Activated T-cell treated with anti-CD3 and anti-CD28 coated beads, Interleukin-2, amount 50 U/mL, for 1 hour (primary cell): Measurements from ENCODE around the gene ADAM33.

ENCODE experiments used
- DNase-seq: peaks from one replicate; pipeline ENCODE4 v3.0.0-alpha.2; 2020

The ADAM33 gene, protein sequence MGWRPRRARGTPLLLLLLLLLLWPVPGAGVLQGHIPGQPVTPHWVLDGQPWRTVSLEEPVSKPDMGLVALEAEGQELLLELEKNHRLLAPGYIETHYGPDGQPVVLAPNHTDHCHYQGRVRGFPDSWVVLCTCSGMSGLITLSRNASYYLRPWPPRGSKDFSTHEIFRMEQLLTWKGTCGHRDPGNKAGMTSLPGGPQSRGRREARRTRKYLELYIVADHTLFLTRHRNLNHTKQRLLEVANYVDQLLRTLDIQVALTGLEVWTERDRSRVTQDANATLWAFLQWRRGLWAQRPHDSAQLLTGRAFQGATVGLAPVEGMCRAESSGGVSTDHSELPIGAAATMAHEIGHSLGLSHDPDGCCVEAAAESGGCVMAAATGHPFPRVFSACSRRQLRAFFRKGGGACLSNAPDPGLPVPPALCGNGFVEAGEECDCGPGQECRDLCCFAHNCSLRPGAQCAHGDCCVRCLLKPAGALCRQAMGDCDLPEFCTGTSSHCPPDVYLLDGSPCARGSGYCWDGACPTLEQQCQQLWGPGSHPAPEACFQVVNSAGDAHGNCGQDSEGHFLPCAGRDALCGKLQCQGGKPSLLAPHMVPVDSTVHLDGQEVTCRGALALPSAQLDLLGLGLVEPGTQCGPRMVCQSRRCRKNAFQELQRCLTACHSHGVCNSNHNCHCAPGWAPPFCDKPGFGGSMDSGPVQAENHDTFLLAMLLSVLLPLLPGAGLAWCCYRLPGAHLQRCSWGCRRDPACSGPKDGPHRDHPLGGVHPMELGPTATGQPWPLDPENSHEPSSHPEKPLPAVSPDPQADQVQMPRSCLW

DNA sequence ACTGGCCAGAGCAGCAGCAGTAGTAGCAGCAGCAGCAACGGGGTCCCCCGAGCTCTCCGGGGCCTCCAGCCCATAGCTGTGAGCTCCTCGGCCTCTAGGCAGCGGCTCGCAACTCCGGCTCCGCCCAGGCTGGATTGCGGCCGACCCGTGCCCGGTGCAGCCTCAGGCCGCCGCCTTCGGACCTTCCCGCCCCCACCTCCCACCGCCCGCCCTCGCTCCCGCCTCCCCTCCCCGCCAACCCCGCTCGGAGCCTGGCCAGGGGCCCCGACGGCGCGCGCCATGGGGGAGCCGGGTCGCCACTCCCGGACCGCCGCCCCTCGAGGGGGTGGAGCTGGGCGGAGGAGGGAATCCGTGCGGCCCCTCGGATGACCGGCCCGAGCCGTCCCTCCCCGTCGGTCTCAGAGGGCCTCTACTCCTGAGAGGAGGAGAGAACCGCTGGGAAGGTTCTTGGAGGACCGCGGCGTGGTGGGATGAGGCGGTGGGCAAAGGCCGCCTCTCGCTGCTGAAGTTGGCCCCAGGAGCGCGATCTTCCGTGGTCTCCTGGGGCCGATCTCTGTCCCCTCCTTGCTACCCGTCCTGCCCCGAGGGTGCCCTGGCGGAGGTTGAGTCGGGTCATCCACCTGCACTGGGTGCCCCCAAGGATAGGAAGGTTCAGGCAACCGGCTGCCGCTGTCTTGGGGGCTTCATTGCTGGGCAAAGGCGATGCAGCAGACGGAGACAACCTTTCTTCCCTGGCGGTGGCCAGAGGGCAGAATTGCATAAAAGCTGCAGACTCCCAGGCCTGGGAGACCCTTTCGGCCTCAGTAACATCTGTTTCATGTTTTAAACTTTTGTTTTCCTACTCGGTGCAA is at the start of gene ADAM33:
Gene ADAM33, minus strand, starts transcription at position 80 of the 851 bp plus-strand sequence. Its CDS starts 6 bp downstream, at position 74.
- no peak for DNase-seq

DNA sequence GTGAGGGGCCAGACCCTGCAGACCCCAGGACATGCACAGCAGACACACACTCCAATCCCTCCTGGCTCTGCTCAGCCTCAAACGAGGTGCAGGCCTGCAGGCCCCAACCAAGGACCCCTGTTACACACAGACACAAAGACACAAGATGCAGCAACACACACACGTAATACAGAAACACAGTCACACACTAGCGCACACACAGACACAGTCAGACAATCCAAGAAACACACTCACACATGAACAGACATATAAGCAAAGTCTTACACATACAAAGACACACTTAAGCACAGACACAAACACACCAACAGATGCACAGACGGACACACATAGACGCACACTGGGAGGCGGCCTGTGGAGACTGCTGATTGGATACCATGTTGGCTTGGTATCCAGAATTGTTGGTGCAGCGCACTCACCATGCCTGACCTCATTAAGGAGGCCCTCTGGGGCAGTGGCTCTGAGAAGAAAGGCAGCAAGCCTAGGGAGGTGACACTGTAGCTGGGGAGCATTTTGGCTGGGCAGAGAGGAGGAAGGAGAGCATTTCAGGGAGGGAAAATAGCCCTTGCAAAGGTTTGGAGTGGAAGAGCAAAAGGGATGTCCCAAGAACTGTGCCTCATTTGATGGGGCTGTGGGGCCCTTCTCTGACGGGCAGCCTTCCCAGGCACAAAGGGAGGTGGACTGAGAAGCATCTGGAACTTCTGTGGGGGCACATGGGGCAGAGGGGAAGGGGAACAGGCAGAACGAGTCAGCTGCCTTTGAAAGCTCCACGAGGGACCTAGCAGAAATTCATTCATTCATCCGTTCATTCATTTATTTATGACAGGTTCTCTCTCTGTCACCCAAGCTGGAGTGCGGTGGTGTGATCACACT is 49.2 kb upstream of the ADAM33 start:
- DNase-seq, result no peak

DNA sequence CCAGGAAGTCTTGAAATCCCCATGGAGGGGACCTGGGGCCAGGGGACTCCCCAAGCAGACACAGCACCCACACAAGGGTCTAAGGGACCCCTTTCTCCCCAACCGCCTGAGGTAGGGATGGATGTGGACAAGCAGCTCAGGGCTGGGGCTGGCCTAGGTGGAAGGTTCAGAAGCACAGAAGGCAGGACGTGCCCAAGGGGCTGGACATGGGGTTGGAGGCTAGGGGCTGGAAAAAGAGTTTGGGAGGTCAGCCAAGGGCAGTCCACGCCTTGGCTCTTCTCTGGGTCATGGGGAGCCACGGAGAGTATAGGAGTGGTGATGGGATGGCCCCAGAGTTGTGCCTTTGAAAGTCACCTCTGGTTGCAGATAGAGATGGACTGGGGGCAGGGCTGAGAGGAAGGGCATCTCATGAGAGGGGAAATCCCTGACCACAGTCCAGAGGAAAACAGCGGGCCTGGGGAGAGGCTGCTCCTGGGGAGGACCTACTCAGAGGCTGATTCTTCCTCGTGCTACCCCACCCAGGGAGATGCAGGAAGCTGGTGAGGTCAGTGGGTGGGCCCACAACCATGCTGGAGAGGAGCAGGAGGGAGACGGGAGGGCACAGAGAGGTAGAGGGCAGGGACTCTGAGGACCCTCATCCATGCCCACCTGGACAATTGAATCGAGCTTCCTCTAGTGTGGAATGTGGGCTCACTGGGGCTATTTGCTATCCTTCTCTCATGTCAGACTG is 48.2 kb upstream of the ADAM33 start:
- DNase-seq, result no peak

DNA sequence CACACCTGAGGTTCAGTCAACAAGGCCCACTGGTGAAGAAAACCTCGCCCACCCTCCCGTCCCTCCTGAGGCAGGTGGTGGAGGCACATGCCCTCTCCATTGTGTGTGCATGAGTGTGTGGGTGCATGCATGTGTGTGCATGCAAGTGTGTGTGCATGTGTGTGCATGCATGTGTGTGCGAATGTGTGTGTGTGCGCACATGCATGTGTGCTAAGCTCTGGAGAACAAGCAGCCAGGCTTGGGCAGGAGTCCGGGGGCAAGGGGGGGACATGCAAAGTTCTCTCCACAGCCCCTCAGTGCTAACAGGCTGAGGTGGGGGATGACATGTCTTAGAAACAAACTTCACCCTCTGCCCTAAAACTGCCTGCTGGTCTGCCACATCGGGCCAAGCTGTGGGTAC is 47.6 kb upstream of the ADAM33 start:
- DNase-seq, result no peak

DNA sequence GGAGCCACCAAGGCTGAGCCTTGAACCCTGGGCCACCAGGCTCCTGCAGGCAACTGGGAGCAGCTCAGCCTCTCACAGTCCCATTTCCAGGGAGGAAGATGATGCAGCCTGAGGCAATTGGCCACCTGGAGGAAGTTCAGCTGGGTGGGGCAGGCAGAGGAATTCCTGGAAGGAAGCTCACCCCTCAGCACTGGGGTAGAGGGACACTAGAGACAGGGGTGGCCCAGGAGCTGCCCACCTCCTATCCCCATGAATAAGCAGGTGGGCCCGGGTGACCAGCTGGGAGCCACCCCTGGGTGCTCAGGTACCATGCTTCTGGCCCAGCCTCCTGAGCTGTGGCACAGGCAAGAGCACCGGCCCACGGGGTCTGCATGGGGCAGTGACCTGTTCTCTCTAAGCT is 47.1 kb upstream of the ADAM33 start:
- DNase-seq, result no peak

DNA sequence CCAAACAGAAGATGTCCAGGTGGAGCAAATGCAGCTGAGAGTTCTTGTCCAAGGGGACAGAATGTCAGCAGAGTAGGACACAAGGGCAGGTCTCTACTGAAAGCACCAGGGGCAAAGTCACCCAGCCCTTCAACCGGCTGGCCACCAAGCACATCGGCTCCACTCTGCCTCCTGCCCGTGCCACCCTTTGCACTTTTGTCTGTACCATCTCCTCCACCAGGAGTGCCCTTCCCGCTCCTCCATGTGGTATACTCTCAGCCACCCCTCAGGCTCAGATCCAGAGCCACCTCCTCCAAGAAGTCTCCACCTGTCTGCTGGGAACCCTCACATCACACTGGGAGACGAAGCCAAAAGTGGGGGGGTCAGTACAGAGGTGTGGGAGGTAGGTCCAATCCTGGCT is 46.5 kb upstream of the ADAM33 start:
- DNase-seq, result no peak

DNA sequence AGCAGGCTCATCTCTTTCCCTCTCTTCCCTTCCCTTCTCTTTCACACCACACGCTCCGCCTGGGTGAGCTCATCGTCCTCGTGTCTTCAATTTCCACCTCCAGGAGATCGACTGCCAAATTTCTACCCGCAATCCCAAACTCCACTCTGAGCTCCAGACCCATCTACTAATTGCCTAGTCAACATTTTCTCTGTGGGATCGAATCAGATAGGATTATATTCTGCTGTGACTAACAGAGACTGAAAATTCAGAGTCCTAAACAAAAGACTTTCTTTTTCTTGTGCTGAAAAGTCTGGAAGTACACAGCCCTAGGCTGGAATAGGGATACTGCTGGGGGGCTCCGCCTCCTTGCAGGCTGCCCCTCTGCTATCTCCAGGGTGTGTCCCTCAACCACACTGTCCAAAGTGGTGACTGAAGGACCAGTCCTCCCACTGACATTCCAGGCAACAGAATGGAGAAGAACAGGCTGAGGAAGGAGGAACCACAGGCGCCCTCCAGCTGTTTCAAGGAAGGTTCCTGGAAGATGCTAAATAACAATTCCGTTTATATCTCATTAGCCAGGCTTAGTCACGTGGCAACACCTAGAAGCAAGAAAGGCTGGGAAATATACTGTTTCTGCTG is 45.7 kb upstream of the ADAM33 start:
- DNase-seq, result no peak

DNA sequence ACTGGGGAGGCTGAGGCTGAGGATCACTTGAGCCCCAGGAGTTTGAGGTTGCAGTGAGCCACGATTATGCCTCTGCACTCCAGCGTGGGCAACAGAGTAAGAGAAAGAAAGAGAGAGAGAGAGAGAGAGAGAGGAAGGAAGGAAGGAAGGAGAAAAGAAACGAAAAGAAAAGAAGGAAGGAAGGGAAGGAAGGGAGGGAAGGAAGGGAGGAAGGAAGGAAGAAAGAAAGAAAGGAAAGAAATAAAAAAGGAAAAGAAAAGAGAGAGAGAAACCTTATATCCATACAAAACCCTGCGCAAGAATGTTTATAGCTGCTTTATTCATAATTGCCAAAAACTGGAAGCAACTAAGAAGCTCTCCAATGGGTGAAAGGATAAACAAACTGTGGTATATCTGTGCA is 42.5 kb upstream of the ADAM33 start:
- no peak for DNase-seq

DNA sequence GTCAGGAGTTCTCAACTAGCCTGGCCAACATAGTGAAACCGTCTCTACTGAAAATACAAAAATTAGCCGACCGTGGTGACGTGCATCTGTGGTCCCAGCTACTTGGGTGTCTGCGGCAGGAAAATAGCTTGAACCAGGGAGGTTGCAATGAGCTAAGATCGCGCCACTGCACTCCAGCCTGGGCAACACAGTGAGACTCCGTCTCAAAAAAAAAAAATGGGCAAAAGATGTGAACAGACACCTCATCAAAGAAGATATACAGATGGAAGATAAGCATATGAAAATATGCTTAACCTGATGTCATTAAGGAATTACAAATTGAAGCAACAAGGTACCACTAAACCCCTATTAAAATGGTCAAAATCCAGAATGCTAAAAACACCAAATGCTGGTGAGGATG is 41.5 kb upstream of the ADAM33 start:
- DNase-seq, result no peak

DNA sequence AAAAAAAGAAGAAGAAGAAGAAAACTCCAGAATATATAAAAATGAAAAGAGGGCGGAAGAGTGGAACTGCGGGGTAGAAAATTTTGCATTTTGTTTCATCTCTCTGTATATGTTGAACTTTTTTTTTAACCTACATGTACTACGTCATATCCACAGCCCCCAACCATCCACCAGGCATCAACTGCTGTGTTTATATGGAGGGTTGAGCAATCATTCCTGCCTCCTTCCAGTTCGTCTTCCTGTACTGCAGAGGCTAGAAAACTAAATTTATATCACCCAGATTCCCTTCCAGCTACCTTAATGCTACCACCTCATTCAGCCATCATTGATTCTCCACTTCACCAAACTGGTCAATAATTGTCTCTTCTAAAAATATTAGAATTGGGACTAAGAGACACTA is 40.1 kb upstream of the ADAM33 start:
- DNase-seq, result no peak

DNA sequence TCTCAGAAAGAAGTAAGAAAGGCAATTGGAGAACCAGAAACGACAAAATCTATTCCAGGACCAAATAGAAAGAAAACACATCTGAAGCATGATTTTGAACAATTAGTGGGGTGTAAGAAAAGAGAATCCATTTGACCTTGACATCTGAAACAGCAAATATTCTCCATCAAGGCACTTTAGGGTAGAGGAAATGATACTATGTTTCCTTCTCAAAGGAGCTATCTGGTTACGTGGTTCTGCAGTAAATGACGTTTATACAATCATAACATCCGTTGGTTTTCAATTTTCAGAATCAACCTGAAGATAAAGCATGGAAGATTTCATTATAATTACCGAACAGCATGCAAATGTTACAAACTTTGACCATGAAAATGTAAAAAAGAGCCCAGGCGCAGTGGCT is 38.8 kb upstream of the ADAM33 start:
- DNase-seq, result no peak

DNA sequence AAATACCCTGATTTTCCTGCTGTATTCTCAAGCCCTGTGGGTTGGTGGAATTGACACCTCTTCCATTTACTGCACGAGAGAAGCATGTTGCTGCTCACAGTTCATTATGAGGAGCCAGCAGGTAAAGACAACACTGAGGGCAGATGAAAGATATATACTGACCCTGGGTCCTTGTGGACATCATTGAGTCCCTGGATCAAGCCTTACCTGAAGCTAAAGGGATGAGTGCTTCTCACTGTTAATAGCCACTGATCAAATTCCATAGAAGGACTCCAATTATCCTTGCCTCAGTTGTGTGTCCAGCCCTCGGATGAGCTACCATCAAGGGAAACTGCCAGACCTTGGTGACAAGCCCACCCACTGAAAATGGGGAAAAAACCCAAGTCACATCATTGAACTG is 38.3 kb upstream of the ADAM33 start:
- no peak for DNase-seq

DNA sequence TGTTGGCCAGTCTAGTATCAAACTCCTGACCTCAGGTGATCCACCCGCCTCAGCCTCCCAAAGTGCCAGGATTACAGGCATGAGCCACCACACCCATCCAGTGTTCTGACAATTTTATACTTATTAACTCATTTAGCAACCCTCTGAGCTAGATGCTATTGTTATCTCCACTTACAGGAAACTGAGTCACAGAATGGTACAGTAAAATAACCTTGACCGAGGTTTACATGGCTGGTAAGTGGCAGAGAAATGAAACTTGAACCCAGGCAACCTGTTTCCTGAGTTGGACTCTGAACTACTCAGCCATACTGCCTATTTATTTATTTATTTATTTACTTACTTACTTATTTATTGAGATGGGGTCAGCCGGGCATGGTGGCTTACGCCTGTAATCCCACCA is 37.2 kb upstream of the ADAM33 start:
- DNase-seq, result no peak

DNA sequence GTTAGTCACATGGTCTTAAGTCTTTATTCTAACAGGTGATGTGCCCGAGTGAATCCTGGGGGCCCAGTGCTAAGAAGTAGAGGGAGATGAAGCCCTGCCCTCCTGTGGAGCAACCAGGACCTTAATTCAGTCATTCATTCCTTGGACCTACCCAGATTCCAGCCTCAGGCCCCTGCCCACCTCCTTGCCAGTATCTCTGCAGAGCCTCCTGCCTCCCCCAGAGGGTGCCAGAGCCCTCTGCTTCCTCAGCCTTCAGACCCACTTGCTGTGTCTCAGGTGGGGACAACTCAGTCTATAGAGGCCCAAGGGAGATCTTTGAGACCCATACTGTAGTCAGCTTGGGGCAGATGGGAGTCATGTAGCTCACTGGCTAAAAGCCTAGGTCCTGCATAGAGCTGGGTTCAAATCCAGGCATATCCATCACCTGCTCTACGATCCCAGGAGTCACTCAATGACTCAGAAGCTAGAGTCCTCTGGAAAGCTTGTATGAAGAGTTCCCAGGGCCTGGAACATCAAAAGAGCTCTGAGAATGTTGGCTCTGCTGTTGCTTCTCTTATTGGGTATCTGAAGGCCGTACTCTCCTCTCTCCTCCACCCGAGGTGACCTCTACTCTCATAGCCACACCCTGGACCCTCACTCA is 34.5 kb upstream of the ADAM33 start:
- no peak for DNase-seq

DNA sequence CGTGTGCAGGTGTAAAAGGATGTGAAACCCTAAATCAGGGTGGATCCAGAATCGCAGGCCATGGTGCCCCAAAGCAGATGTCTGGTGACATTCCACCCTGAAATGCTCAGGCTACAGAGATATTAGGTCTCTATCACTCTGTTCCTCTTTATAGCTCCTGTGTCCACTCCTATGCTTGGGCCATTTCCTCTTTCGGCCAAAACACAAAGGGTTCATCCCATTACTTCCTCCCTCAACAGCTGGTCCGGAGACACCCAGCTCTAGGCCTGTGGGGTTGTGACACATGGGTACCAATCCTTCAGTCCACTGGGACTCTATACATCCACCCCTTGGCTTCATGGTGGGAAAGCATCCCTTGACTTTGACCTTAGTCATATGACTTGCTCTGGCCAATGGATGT is 32.3 kb upstream of the ADAM33 start:
- no peak for DNase-seq

DNA sequence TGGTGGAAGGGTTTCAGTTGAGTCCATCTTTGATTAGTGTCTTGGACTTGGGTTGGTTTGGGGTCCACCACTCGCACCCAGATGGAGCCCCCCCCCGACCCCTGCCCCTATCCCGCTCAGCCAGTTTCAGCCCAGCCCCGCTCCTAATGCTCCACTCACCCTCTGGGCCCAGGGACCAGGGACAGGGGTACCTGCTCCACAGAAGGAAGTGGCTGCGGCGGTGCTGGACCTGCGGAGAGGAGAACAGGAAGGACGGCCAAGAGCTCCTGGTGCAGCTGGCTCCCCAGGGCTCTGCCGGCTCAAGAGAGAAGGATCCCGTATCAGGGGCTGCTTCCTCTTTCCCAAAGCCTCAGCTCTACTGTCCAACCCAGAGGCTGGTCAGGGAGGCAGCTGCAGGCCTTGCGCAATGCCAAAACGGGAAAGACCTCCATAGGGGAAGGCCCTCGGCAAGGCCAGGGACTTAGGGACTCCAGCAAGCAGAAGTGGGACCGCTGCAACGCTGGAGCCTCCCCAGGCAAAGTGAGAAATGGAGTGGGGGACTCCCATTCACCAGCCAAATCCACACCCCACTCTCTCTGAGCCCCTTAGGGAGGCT is 30.6 kb upstream of the ADAM33 start, which contains the start of gene SIGLEC1:
Gene SIGLEC1, minus strand, starts transcription at position 322 of the 595 bp plus-strand sequence. CDS start 5,472 bp downstream, outside the sequence.
- DNase-seq, result no peak

DNA sequence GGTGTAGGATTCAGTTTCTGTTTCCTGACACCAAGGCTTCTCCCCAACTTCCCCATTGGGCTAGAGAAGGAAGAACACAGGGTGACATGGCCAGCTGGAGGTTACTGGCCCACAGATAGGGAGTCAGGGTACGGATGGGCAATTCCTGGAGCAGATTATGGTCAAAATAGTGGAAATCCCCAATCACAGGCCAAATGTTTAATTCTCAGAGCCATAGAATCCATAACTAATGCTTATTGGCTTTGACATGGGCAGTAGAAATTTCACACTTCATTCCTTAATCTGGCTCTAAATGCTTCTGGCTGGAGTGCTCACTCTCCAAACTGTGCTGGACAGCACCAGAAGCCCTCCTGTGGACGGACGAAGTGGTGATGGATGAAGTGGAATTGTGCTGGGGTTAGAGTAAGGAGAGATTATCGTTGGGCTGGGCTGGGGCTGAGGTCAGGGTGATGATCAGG is 29.7 kb upstream of the ADAM33 start:
- DNase-seq, result no peak

DNA sequence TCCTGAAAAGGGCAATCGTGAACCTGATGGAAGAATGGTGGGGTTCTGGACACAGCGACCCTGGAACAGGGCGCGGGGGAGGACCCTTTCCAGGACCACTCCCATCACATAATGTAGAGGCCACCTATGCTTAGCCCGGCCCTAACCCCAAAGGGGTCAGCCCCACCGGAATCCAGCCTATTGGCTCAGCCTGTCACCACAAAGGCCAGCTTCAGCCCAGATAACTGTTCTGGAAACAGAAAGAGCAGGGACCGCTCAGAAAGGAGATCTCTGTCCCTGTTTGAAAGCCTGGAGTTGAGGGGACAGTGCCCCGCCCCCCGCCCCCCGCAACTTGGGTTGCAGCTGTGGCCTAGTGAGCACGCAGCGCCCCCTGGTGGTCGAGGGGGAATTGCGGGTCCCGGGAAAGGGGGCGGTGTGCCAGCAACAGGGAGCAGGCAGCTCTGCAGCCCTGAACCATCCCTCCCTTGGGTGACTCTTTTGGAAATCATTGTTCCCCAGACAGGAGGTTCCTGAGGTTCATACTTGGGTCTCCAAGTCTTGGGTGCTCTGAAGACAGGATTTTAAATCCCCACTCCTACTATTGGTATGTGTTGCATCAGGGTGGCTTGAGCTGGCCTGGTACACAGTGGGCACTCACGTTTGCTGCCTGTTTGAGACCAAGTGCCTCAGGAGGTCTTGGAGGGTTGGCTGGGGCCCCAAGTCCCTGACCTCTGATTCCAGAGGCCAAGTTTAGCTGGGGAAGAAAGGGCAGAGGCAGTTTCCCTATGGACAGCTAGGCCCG is 29.1 kb upstream of the ADAM33 start:
- DNase-seq, result peak; percentile 80

DNA sequence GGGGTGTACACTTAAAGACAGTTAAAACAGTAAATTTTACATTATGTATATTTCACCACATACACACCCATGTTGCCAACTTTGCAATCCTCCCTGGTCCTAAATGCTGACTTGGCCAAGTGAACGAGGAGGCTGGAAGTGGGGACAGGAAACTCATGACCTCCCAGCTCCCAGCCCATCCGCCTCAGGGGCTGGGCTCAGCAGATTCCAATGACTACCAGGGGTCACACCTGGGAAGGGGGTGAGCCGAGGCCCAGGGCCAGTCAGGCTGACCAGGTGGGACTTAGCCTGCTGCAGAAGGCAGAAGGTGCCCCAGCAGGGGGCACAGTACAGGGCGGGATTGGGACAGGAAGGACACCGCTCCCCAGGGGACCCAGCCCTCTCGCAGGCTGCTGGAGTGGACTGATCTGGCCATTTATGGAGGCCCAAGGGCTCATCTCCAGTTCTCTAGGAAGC is 28.2 kb upstream of the ADAM33 start:
- no peak for DNase-seq
